Gastrocnemius medialis (tissue), 4 donors: ENCODE measurements around the gene DOCK3.

ENCODE experiments used
- POLR2A ChIP-seq, 2 donors: fragments of 450-650 bp; IDR thresholded peaks; one replicate each; pipeline ENCODE4 v1.6.1; 2017; ENCODE audit warnings: antibody characterized with exemption in 2 of 2, mild to moderate bottlenecking in 2 of 2, moderate library complexity in 2 of 2
- TF ChIP-seq, protein P1 (sequence below), 5 experiments: fragments of 450-650 bp in 3 of 5; fragments of 200-600 bp in 2 of 5; sonication (generic) in 2 of 5; IDR thresholded peaks in 4 of 5; conservative IDR thresholded peaks in 1 of 5; 1 replicate in 4 of 5; 2 replicates in 1 of 5; pipeline ENCODE4 v1.5.1; 2016 to 2019; ENCODE audit warnings: antibody characterized with exemption in 5 of 5, mild to moderate bottlenecking in 3 of 5, moderate library complexity in 3 of 5

DNA sequence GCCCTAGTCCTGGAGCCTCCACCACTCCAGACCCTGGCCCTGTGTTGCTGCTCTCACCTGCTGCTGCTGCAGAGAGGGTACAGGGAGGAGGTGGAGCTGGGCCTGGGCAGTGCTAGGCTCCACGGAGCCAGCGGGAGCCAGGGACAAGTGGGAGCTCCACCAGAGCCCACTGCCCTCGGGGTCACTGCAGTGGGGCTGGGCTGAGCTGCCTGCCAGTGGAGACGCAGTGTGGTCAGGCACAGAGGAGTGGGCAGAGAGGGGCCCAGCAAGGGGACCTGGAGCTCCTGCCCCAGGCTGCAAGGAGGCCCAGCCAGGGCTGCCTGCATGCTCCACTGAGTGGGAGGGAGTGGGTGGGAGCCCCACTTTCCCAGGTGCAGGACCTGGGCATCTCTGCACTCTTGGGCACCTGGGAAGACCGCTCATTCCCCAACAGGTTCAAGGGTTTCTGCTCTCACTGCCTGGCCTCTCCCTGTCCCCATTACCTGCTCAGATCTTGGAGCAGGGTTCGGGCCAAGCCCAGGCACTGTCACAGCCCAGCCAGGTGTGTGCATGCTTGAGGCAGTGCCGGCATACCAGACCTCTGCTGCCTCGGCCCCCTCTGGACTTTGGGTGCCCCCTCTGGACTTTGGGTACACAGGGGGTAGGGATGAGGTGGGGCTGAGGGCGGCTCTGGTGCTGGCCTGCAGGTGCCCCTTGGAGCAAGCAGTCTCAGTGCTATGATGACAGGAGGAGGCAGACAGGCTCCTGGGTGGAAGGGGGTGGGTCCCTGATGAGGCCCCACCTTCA is 308.0 kb downstream of the DOCK3 start:
- TF ChIP-seq, protein P1, sequence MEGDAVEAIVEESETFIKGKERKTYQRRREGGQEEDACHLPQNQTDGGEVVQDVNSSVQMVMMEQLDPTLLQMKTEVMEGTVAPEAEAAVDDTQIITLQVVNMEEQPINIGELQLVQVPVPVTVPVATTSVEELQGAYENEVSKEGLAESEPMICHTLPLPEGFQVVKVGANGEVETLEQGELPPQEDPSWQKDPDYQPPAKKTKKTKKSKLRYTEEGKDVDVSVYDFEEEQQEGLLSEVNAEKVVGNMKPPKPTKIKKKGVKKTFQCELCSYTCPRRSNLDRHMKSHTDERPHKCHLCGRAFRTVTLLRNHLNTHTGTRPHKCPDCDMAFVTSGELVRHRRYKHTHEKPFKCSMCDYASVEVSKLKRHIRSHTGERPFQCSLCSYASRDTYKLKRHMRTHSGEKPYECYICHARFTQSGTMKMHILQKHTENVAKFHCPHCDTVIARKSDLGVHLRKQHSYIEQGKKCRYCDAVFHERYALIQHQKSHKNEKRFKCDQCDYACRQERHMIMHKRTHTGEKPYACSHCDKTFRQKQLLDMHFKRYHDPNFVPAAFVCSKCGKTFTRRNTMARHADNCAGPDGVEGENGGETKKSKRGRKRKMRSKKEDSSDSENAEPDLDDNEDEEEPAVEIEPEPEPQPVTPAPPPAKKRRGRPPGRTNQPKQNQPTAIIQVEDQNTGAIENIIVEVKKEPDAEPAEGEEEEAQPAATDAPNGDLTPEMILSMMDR (IDR thresholded peaks at IDR 0.05 in 4 of 5, conservative IDR thresholded peaks at IDR 0.05 in 1 of 5) = no peak
- TF ChIP-seq POLR2A (IDR thresholded peaks at IDR 0.05) = no peak
